ENCODE data around the gene RASSF1. TPM values are rescaled to one million over a fixed set of nuclear protein-coding genes. Genes with fewer than 3 reads are reported as not detected.

Gene RASSF1
- total and polyA plus RNA-seq, 2 of the 13 experiments (the other 11 are each of a cell fraction or from before 2014, with no cell fraction given) = 10.2 to 27.5 TPM

DNA sequence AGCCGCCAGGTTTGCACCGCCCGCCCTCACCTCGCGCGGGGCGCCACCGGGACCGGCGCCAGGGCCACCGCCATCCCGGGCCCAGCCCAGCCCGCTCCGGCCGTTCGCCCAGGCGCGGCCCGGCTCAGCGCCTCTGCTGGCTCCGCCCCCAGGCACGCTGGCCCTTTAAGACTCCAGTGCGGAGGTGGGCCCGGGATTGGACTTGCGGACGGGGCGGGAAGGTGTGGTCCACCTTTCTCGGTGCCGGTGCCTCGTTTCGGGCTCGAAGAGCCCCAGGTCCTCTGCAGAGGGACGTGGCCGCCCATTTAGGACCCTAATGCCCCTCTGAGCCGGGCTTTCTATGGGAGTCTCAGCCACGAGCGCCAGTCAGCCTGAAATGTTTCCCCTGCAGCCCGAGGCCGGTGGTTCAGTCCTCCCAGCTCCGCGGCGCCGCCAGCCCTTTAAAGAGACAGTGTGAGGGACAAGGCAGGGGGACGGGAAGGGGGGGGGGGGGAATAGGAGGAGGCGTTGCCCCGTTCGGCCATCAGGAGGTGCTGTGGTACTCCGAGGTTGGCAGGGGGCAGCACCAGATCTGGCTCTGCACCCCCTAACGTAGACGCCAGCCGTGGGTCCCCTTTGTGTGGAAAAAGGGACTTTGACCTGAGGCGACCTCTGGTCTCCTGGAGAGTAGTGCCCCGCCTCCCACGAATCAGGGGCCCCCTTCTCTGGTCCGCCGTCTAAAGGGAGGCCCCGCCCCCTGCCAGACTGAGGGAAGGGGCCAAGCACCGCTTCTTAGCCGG lies 19.1 kb downstream of the RASSF1 start (continued):
- TF ChIP-seq ZNF343 (CRISPR knock-in tag; IDR thresholded peaks at IDR 0.05) (0 out of 2 replicates have a peak, but pooled peaks have one; percentile 60), SMARCC2 (IDR thresholded peaks at IDR 0.05) (peak; percentile 4; the same call in 1 of the 2 replicates), ZNF30 (CRISPR knock-in tag; IDR thresholded peaks at IDR 0.05) (no peak), DNMT3B (CRISPR knock-in tag; conservative IDR thresholded peaks at IDR 0.05) (no peak), ZNF577 (CRISPR knock-in tag; IDR thresholded peaks at IDR 0.05; ENCODE audit: borderline replicate concordance, low read depth) (no peak), LCORL (IDR thresholded peaks at IDR 0.05) (no peak), LCORL (CRISPR knock-in tag; IDR thresholded peaks at IDR 0.05) (peak; percentile 80; the same call in 1 of the 2 replicates), SAFB2 (CRISPR knock-in tag; IDR thresholded peaks at IDR 0.05; ENCODE audit: borderline replicate concordance, low read depth) (0 out of 2 replicates have a peak, but pooled peaks have one; percentile 71), POLR2G (IDR thresholded peaks at IDR 0.05; ENCODE audit: low read depth, low read length) (peak; percentile 68), PCBP1 (IDR thresholded peaks at IDR 0.05; ENCODE audit: borderline replicate concordance, low read depth, low read length) (peak; percentile 97), CREM (IDR thresholded peaks at IDR 0.05) (peak; percentile 48; the same call in 1 of the 2 replicates), CREM (CRISPR knock-in tag; IDR thresholded peaks at IDR 0.05) (no peak)
- TF ChIP-seq, protein P1, sequence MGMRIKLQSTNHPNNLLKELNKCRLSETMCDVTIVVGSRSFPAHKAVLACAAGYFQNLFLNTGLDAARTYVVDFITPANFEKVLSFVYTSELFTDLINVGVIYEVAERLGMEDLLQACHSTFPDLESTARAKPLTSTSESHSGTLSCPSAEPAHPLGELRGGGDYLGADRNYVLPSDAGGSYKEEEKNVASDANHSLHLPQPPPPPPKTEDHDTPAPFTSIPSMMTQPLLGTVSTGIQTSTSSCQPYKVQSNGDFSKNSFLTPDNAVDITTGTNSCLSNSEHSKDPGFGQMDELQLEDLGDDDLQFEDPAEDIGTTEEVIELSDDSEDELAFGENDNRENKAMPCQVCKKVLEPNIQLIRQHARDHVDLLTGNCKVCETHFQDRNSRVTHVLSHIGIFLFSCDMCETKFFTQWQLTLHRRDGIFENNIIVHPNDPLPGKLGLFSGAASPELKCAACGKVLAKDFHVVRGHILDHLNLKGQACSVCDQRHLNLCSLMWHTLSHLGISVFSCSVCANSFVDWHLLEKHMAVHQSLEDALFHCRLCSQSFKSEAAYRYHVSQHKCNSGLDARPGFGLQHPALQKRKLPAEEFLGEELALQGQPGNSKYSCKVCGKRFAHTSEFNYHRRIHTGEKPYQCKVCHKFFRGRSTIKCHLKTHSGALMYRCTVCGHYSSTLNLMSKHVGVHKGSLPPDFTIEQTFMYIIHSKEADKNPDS (CRISPR knock-in tag; IDR thresholded peaks at IDR 0.05) = no peak
- TF ChIP-seq, protein P2, sequence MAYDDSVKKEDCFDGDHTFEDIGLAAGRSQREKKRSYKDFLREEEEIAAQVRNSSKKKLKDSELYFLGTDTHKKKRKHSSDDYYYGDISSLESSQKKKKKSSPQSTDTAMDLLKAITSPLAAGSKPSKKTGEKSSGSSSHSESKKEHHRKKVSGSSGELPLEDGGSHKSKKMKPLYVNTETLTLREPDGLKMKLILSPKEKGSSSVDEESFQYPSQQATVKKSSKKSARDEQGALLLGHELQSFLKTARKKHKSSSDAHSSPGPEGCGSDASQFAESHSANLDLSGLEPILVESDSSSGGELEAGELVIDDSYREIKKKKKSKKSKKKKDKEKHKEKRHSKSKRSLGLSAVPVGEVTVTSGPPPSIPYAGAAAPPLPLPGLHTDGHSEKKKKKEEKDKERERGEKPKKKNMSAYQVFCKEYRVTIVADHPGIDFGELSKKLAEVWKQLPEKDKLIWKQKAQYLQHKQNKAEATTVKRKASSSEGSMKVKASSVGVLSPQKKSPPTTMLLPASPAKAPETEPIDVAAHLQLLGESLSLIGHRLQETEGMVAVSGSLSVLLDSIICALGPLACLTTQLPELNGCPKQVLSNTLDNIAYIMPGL (CRISPR knock-in tag; IDR thresholded peaks at IDR 0.05; ENCODE audit: borderline replicate concordance in 1 of 2, low read depth in 1 of 2) = peak; percentile 37 to 59; a peak in 2 of 4 replicates
- TF ChIP-seq, protein P3, sequence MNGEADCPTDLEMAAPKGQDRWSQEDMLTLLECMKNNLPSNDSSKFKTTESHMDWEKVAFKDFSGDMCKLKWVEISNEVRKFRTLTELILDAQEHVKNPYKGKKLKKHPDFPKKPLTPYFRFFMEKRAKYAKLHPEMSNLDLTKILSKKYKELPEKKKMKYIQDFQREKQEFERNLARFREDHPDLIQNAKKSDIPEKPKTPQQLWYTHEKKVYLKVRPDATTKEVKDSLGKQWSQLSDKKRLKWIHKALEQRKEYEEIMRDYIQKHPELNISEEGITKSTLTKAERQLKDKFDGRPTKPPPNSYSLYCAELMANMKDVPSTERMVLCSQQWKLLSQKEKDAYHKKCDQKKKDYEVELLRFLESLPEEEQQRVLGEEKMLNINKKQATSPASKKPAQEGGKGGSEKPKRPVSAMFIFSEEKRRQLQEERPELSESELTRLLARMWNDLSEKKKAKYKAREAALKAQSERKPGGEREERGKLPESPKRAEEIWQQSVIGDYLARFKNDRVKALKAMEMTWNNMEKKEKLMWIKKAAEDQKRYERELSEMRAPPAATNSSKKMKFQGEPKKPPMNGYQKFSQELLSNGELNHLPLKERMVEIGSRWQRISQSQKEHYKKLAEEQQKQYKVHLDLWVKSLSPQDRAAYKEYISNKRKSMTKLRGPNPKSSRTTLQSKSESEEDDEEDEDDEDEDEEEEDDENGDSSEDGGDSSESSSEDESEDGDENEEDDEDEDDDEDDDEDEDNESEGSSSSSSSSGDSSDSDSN (CRISPR knock-in tag; IDR thresholded peaks at IDR 0.05) = peak; percentile 11; the same call in 1 of the 2 replicates
- TF ChIP-seq, protein P4, sequence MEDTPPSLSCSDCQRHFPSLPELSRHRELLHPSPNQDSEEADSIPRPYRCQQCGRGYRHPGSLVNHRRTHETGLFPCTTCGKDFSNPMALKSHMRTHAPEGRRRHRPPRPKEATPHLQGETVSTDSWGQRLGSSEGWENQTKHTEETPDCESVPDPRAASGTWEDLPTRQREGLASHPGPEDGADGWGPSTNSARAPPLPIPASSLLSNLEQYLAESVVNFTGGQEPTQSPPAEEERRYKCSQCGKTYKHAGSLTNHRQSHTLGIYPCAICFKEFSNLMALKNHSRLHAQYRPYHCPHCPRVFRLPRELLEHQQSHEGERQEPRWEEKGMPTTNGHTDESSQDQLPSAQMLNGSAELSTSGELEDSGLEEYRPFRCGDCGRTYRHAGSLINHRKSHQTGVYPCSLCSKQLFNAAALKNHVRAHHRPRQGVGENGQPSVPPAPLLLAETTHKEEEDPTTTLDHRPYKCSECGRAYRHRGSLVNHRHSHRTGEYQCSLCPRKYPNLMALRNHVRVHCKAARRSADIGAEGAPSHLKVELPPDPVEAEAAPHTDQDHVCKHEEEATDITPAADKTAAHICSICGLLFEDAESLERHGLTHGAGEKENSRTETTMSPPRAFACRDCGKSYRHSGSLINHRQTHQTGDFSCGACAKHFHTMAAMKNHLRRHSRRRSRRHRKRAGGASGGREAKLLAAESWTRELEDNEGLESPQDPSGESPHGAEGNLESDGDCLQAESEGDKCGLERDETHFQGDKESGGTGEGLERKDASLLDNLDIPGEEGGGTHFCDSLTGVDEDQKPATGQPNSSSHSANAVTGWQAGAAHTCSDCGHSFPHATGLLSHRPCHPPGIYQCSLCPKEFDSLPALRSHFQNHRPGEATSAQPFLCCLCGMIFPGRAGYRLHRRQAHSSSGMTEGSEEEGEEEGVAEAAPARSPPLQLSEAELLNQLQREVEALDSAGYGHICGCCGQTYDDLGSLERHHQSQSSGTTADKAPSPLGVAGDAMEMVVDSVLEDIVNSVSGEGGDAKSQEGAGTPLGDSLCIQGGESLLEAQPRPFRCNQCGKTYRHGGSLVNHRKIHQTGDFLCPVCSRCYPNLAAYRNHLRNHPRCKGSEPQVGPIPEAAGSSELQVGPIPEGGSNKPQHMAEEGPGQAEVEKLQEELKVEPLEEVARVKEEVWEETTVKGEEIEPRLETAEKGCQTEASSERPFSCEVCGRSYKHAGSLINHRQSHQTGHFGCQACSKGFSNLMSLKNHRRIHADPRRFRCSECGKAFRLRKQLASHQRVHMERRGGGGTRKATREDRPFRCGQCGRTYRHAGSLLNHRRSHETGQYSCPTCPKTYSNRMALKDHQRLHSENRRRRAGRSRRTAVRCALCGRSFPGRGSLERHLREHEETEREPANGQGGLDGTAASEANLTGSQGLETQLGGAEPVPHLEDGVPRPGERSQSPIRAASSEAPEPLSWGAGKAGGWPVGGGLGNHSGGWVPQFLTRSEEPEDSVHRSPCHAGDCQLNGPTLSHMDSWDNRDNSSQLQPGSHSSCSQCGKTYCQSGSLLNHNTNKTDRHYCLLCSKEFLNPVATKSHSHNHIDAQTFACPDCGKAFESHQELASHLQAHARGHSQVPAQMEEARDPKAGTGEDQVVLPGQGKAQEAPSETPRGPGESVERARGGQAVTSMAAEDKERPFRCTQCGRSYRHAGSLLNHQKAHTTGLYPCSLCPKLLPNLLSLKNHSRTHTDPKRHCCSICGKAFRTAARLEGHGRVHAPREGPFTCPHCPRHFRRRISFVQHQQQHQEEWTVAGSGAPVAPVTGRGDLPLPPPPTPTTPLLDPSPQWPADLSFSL (CRISPR knock-in tag; IDR thresholded peaks at IDR 0.05) = no peak
